ENCODE data around the gene NEIL3. TPM values are rescaled to one million over a fixed set of nuclear protein-coding genes. Genes with fewer than 3 reads are reported as not detected.

The NEIL3 gene
- total RNA-seq, 1 donor from 2014 or later: 5.7 TPM

DNA sequence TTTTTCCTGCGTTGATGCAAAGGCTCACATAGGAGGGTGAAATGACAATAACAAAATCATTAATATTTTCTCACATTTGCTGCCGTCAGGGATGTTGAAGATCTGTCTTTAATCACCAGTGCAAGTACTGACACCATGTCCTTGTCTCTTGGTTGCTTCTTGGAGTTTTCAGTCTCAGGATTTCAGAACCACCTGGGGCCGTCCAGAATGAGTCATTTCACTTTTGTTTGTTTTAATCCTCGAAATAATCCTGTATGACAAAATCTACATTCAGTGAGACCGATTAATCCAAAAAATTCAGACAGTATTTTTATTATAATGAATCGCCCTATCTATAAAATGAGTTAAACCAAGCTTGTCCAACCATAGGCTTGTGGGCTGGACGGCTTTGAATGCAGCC, 47.2 kb downstream of the NEIL3 start:
- no peak overlapping the region for H3K27ac ChIP-seq (ENCODE audit: low read depth, low read length)
- H3K36me3 ChIP-seq (ENCODE audit: control insufficient read depth in 3 of 3, insufficient read depth in 3 of 3, low read length in 3 of 3): no peaks in the 10 kb centered on the region
- H3K9me3 ChIP-seq (ENCODE audit: control insufficient read depth in 3 of 3, low read length in 3 of 3): no peaks in the 10 kb centered on the region
- no peaks in the 10 kb centered on the region for H3K4me1 ChIP-seq (ENCODE audit: control insufficient read depth in 3 of 3, insufficient read depth in 3 of 3, low read length in 3 of 3)
- no peak overlapping the region for H3K9ac ChIP-seq (ENCODE audit: low read depth in 1 of 3, low read length in 3 of 3)
- no peak overlapping the region for H3K4me3 ChIP-seq (ENCODE audit: low read length in 3 of 3)
- no peaks in the 10 kb centered on the region for H3K27me3 ChIP-seq (ENCODE audit: control insufficient read depth in 3 of 3, insufficient read depth in 3 of 3, low read length in 3 of 3)

DNA sequence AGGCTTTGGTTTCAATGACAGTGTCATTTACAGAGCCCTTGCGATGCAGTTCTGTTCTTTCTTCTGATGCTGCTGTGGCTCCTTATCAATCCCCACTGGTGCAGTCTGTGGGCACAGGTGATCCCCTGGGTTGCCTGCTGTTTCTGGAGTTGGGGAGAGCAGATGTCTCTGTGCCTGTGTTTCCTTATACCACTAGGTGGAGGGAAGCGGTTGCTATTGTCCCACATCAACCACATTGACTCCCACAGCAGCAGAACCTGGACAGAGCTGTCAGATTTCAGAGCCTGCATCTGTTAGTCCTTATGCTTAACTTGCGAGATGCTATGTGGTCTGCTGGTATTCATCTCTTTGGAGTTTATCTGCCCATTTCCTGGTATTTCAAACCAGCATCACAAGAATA, 57.7 kb downstream of the NEIL3 start:
- H3K27me3 ChIP-seq (ENCODE audit: control insufficient read depth in 3 of 3, insufficient read depth in 3 of 3, low read length in 3 of 3): no peaks in the 10 kb centered on the region
- no peaks in the 10 kb centered on the region for H3K4me1 ChIP-seq (ENCODE audit: control insufficient read depth in 3 of 3, insufficient read depth in 3 of 3, low read length in 3 of 3)
- H3K36me3 ChIP-seq (ENCODE audit: control insufficient read depth in 3 of 3, insufficient read depth in 3 of 3, low read length in 3 of 3): no peaks in the 10 kb centered on the region
- H3K4me3 ChIP-seq (ENCODE audit: low read length in 3 of 3): no peak overlapping the region
- no peaks in the 10 kb centered on the region for H3K9me3 ChIP-seq (ENCODE audit: control insufficient read depth in 3 of 3, low read length in 3 of 3)
- no peak overlapping the region for H3K27ac ChIP-seq (ENCODE audit: low read depth, low read length)
- no peak overlapping the region for H3K9ac ChIP-seq (ENCODE audit: low read depth in 1 of 3, low read length in 3 of 3)

DNA sequence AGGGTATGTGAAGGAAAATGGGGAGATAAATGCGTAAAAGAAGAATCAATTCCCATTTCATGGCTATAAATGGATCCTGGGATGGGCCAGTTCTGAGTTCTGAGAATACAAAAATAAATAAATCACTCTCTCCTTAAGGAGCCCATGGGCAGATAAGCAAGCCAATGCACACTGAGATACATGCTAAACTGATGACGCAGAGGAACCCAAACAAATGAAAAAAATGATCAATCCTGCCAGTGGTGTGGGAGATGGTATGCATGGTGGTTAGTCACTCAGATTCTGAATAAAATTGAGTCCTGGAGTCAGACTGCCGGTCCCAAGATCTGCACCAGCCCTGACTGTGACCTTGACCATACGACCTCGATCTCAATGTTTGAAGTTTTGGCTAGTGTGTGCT, 59.7 kb downstream of the NEIL3 start:
- Histone ChIP-seq H3K27ac (ENCODE audit: low read depth, low read length) (no peak overlapping the region), H3K9ac (ENCODE audit: low read depth in 1 of 3, low read length in 3 of 3) (no peak overlapping the region), H3K4me1 (ENCODE audit: control insufficient read depth in 3 of 3, insufficient read depth in 3 of 3, low read length in 3 of 3) (no peaks in the 10 kb centered on the region)

DNA sequence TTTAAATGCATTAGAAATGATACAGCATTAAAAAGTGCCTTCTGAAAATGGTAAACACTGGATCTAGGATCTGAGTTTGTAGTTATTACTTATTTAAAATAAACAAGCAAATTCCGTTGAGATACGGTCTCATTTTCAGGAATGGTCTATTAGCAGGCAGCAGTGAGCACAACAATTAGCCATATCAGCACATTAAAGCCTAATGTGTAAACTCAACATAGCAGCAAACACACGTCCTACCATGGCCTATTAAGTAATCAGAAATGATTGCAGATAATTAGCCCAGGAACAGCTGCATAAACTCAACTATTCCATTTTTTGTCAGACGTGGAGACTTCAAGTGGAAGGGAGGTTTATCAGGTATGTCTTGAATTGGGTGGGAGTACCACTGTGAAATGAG, 61.8 kb downstream of the NEIL3 start:
- Histone ChIP-seq H3K9me3 (ENCODE audit: control insufficient read depth in 3 of 3, low read length in 3 of 3) (no peaks in the 10 kb centered on the region), H3K27me3 (ENCODE audit: control insufficient read depth in 3 of 3, insufficient read depth in 3 of 3, low read length in 3 of 3) (no peaks in the 10 kb centered on the region), H3K4me1 (ENCODE audit: control insufficient read depth in 3 of 3, insufficient read depth in 3 of 3, low read length in 3 of 3) (no peaks in the 10 kb centered on the region), H3K4me3 (ENCODE audit: low read length in 3 of 3) (no peak overlapping the region), H3K27ac (ENCODE audit: low read depth, low read length) (no peak overlapping the region), H3K36me3 (ENCODE audit: control insufficient read depth in 3 of 3, insufficient read depth in 3 of 3, low read length in 3 of 3) (no peaks in the 10 kb centered on the region), H3K9ac (ENCODE audit: low read depth in 1 of 3, low read length in 3 of 3) (no peak overlapping the region)

More for the DNA sequence above, 59.7 kb downstream of the NEIL3 start:
- Histone ChIP-seq H3K36me3 (ENCODE audit: control insufficient read depth in 3 of 3, insufficient read depth in 3 of 3, low read length in 3 of 3) (no peaks in the 10 kb centered on the region), H3K9me3 (ENCODE audit: control insufficient read depth in 3 of 3, low read length in 3 of 3) (no peaks in the 10 kb centered on the region), H3K27me3 (ENCODE audit: control insufficient read depth in 3 of 3, insufficient read depth in 3 of 3, low read length in 3 of 3) (no peaks in the 10 kb centered on the region), H3K4me3 (ENCODE audit: low read length in 3 of 3) (no peak overlapping the region)

DNA sequence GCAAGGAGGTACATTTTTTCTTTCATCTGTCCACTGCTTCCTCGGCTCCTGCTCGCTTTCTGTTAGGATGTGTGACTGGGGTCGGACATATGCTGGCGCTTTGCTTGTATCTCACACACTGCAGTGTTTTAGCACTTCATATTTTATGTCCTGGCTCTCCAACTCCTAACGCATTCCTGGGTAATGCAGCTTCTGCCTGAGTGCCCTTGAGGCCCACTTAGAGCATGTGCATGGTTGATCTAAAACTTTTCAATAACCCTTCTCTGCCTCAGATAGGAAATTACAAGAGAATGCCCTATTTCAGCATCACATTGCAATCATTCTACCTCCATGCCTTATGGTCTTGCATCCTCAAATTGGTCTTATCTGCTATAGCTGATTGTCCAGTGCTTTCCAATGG, 65.3 kb downstream of the NEIL3 start:
- Histone ChIP-seq H3K9me3 (ENCODE audit: control insufficient read depth in 3 of 3, low read length in 3 of 3) (no peaks in the 10 kb centered on the region), H3K27ac (ENCODE audit: low read depth, low read length) (no peak overlapping the region), H3K27me3 (ENCODE audit: control insufficient read depth in 3 of 3, insufficient read depth in 3 of 3, low read length in 3 of 3) (no peaks in the 10 kb centered on the region), H3K9ac (ENCODE audit: low read depth in 1 of 3, low read length in 3 of 3) (no peak overlapping the region), H3K4me1 (ENCODE audit: control insufficient read depth in 3 of 3, insufficient read depth in 3 of 3, low read length in 3 of 3) (no peaks in the 10 kb centered on the region), H3K36me3 (ENCODE audit: control insufficient read depth in 3 of 3, insufficient read depth in 3 of 3, low read length in 3 of 3) (no peaks in the 10 kb centered on the region), H3K4me3 (ENCODE audit: low read length in 3 of 3) (no peak overlapping the region)

DNA sequence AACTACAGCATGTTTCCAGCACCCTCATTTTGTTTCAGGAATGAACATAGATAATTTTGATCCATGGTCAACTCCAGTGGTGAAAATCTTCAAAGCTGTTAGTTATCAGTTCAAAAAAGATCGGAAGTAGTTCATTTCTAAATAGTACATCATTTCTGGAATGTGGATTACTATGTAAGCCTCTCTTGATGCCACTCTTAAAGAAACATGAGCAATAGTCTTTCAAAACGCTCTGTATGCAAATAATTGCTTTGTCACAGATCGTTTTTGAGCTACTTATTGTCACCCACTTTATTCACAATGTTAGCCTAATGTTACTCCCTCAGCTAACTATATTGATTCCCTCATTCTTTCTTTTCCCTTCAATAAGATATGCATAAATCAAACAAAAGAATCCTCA, 65.7 kb downstream of the NEIL3 start:
- H3K27ac ChIP-seq (ENCODE audit: low read depth, low read length): no peak overlapping the region
- H3K27me3 ChIP-seq (ENCODE audit: control insufficient read depth in 3 of 3, insufficient read depth in 3 of 3, low read length in 3 of 3): no peaks in the 10 kb centered on the region
- H3K9me3 ChIP-seq (ENCODE audit: control insufficient read depth in 3 of 3, low read length in 3 of 3): no peaks in the 10 kb centered on the region
- H3K4me1 ChIP-seq (ENCODE audit: control insufficient read depth in 3 of 3, insufficient read depth in 3 of 3, low read length in 3 of 3): no peaks in the 10 kb centered on the region
- no peak overlapping the region for H3K9ac ChIP-seq (ENCODE audit: low read depth in 1 of 3, low read length in 3 of 3)
- no peaks in the 10 kb centered on the region for H3K36me3 ChIP-seq (ENCODE audit: control insufficient read depth in 3 of 3, insufficient read depth in 3 of 3, low read length in 3 of 3)
- no peak overlapping the region for H3K4me3 ChIP-seq (ENCODE audit: low read length in 3 of 3)

DNA sequence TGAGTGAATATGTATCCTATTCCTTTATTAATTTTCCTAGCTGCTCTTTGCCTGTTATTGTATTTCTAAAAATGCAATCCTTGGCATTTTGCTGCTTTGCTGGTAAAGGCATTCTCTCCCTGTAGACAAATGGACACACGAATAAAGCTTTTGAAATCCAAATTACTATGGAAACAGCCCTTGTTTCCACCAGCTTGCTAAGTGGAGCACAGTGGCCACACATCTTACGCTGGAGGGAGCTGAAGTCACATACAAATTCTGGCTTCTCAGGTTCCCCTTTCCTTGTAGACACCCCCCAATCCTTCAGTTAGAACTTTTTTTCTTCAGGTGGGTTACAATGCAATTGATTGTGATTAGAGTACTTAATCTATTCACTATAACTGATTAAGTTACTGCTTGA, 66.3 kb downstream of the NEIL3 start:
- H3K27ac ChIP-seq (ENCODE audit: low read depth, low read length): no peak overlapping the region
- H3K4me3 ChIP-seq (ENCODE audit: low read length in 3 of 3): no peak overlapping the region
- no peaks in the 10 kb centered on the region for H3K9me3 ChIP-seq (ENCODE audit: control insufficient read depth in 3 of 3, low read length in 3 of 3)
- H3K36me3 ChIP-seq (ENCODE audit: control insufficient read depth in 3 of 3, insufficient read depth in 3 of 3, low read length in 3 of 3): no peaks in the 10 kb centered on the region
- no peaks in the 10 kb centered on the region for H3K27me3 ChIP-seq (ENCODE audit: control insufficient read depth in 3 of 3, insufficient read depth in 3 of 3, low read length in 3 of 3)
- no peaks in the 10 kb centered on the region for H3K4me1 ChIP-seq (ENCODE audit: control insufficient read depth in 3 of 3, insufficient read depth in 3 of 3, low read length in 3 of 3)
- no peak overlapping the region for H3K9ac ChIP-seq (ENCODE audit: low read depth in 1 of 3, low read length in 3 of 3)

DNA sequence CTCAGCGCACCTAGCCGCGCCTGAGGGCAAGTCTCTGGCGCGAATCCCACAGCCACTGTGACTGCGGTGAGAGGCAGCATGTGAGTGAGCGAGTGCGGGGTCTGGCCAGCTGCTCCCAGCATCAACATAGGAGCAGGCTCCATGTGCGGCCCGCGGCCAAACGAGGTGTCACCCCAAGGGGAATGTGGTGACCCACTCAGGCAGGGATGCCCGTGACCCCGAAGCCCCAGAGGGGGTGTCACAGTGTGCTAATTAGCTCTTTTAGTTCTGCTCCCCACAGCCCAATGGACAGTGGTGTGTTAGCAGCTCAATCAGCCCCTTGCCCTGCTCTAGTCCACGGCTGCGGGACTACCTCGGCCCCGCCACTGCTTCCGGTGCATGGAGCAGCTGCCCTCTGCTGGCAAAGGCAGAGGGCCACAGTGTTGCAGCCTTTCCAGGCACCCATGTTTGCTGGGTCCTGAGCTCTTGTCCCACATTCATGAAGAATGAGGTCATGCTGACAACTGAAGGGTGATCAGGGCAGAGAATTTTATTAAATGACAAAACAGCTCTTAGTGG, 71.1 kb downstream of the NEIL3 start:
- Histone ChIP-seq H3K27ac (ENCODE audit: low read depth, low read length) (no peak overlapping the region), H3K4me1 (ENCODE audit: control insufficient read depth in 3 of 3, insufficient read depth in 3 of 3, low read length in 3 of 3) (no peaks in the 10 kb centered on the region), H3K36me3 (ENCODE audit: control insufficient read depth in 3 of 3, insufficient read depth in 3 of 3, low read length in 3 of 3) (no peaks in the 10 kb centered on the region), H3K27me3 (ENCODE audit: control insufficient read depth in 3 of 3, insufficient read depth in 3 of 3, low read length in 3 of 3) (peaks cover 0 to 2% (median 0%) of the 10 kb centered on the region in 3 donors), H3K9me3 (ENCODE audit: control insufficient read depth in 3 of 3, low read length in 3 of 3) (no peaks in the 10 kb centered on the region), H3K4me3 (ENCODE audit: low read length in 3 of 3) (no peak overlapping the region), H3K9ac (ENCODE audit: low read depth in 1 of 3, low read length in 3 of 3) (no peak overlapping the region)

DNA sequence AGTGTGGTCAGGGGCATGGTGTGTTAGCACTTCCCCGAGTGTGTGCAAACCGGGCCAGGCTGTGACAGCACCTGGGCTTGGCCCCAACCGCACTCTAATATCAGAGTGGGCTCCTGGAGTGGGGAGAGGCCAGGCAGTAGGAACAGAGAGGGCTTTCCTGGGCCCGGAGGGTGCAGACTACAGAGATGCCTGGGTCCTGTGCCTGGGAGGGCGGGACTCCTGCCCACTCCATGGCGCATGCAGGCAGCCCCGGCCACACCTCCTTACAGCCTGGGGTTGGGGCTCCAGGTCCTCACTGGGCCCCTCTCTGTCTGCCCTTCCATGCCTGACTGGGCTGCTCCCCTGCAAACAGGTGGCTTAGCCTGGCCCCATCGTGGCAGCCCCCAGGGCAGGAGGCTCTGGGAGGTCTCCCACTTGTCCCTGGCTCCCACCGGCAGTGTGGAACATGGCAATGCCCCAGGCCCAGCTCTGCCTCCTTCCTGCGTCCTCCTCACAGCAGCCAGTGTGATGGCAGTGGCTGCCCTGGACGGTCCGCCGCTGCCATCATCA, 72.2 kb downstream of the NEIL3 start:
- Histone ChIP-seq H3K36me3 (ENCODE audit: control insufficient read depth in 3 of 3, insufficient read depth in 3 of 3, low read length in 3 of 3) (no peaks in the 10 kb centered on the region), H3K27ac (ENCODE audit: low read depth, low read length) (no peak overlapping the region), H3K4me3 (ENCODE audit: low read length in 3 of 3) (no peak overlapping the region)

DNA sequence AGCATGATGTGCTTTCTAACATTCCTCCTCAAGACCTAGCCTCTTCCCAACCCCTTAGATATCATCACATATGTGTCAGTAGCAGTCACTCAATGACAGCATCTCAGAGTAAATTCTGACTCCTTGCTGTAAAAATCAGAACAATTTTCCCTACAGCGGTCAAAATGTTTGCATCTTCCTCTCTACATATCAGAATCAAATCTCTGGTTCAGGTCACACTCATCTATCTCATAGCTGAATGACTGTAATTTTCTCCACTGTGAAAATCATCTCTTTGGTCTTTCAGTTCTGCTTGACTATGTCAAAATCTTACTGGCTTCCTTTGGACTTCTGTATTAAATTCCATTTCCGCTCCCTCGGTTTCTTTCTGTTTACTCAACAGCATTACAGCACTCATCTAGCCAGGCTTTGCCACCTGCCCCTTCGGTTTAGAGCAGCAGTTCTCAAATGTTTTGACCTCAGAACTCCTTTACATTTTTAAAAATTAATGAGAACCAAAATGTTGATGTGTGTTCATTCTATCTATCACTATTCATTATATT, 75.3 kb downstream of the NEIL3 start:
- Histone ChIP-seq H3K27ac (ENCODE audit: low read depth, low read length) (no peak overlapping the region), H3K4me3 (ENCODE audit: low read length in 3 of 3) (no peak overlapping the region), H3K9me3 (ENCODE audit: control insufficient read depth in 3 of 3, low read length in 3 of 3) (no peaks in the 10 kb centered on the region), H3K36me3 (ENCODE audit: control insufficient read depth in 3 of 3, insufficient read depth in 3 of 3, low read length in 3 of 3) (no peaks in the 10 kb centered on the region), H3K9ac (ENCODE audit: low read depth in 1 of 3, low read length in 3 of 3) (no peak overlapping the region), H3K4me1 (ENCODE audit: control insufficient read depth in 3 of 3, insufficient read depth in 3 of 3, low read length in 3 of 3) (no peaks in the 10 kb centered on the region), H3K27me3 (ENCODE audit: control insufficient read depth in 3 of 3, insufficient read depth in 3 of 3, low read length in 3 of 3) (peaks cover 0 to 2% (median 0%) of the 10 kb centered on the region in 3 donors)

More for the DNA sequence above, 72.2 kb downstream of the NEIL3 start:
- Histone ChIP-seq H3K9ac (ENCODE audit: low read depth in 1 of 3, low read length in 3 of 3) (no peak overlapping the region), H3K4me1 (ENCODE audit: control insufficient read depth in 3 of 3, insufficient read depth in 3 of 3, low read length in 3 of 3) (no peaks in the 10 kb centered on the region), H3K27me3 (ENCODE audit: control insufficient read depth in 3 of 3, insufficient read depth in 3 of 3, low read length in 3 of 3) (peaks cover 0 to 2% (median 0%) of the 10 kb centered on the region in 3 donors), H3K9me3 (ENCODE audit: control insufficient read depth in 3 of 3, low read length in 3 of 3) (no peaks in the 10 kb centered on the region)
